Right lobe of liver (tissue), 4 donors: Measurements from ENCODE around the gene CHST11.

Source experiments
- POLR2A ChIP-seq: fragments of 450-650 bp; IDR thresholded peaks from one replicate; pipeline ENCODE4 v1.6.1; 2017; ENCODE audit warnings: antibody characterized with exemption, mild to moderate bottlenecking
- TF ChIP-seq, protein P1 (sequence below), 4 donors: fragments of 200-600 bp in 3 of 4; fragments of 450-650 bp in 1 of 4; IDR thresholded peaks; one replicate each; pipeline versions ENCODE4 v1.5.1 to v1.8.0; 2016 to 2022; ENCODE audit warnings: antibody characterized with exemption in 4 of 4, mild to moderate bottlenecking in 2 of 4
- donor health status: DM: no; HTN: no; CAD: no.
- donor health status: DM: no; HTN: no; CAD: no.
- donor health status: DM: no; HTN: yes; CAD: no.

DNA sequence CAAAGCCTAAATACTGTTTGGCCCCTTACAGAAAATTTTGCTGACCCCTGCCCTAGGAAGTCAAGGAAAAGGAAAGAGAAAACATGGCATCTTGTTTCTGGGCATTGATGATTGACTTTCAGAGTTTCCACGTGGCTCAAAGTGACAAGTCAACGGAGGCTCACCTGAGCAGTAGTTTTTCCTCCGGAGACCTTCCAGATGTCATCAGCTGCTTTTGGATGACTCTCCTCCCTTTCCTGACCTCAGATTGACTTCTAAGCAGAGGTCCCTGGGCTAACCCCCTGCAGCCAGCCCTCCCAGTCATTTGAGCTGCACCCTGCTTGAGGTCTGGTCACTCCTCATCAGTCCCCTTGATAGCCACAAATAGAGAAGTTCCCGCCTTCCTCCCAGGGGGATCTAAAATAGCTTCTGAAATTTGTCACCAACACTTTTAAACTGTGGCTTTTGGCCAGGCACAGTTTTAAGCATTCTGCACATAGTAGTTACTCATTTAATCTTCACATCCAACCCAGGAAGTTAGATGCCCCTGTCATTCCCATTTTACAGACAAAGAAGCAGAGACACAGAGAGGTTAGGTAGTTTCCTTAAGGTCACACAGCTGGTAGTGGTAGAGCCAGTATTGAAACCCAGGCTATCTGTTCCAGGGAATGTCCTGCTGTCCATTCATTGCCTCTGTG is 143.4 kb downstream of the CHST11 start:
- TF ChIP-seq, protein P1, sequence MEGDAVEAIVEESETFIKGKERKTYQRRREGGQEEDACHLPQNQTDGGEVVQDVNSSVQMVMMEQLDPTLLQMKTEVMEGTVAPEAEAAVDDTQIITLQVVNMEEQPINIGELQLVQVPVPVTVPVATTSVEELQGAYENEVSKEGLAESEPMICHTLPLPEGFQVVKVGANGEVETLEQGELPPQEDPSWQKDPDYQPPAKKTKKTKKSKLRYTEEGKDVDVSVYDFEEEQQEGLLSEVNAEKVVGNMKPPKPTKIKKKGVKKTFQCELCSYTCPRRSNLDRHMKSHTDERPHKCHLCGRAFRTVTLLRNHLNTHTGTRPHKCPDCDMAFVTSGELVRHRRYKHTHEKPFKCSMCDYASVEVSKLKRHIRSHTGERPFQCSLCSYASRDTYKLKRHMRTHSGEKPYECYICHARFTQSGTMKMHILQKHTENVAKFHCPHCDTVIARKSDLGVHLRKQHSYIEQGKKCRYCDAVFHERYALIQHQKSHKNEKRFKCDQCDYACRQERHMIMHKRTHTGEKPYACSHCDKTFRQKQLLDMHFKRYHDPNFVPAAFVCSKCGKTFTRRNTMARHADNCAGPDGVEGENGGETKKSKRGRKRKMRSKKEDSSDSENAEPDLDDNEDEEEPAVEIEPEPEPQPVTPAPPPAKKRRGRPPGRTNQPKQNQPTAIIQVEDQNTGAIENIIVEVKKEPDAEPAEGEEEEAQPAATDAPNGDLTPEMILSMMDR (IDR thresholded peaks at IDR 0.05), result no peak
- TF ChIP-seq POLR2A, result no peak
